M059J (cell line): Measurements from ENCODE around the gene PVALB. TPM values are rescaled to one million over a fixed set of nuclear protein-coding genes. Genes with fewer than 3 reads are reported as not detected.
"Not testable (repeated sequence)": the region's sequence is repeated elsewhere in the genome, so short reads cannot be mapped to it uniquely, and the experiment has no call there.

Experiments
- DNase-seq: peaks from one replicate; pipeline ENCODE4 v3.0.0-alpha.2; 2012; ENCODE audit warnings: low read depth
- total RNA-seq: library from RNA; depleted of rRNA; stranded (reverse); fragments of >200 nt; shearing (Covaris generic); gene quantifications from 2 replicates; pipeline ENCODE4 v1.2.3, GENCODE V29; 2014; rRNA removed

Gene PVALB
- total RNA-seq, 1 experiment from 2014 or later, result not detected

DNA sequence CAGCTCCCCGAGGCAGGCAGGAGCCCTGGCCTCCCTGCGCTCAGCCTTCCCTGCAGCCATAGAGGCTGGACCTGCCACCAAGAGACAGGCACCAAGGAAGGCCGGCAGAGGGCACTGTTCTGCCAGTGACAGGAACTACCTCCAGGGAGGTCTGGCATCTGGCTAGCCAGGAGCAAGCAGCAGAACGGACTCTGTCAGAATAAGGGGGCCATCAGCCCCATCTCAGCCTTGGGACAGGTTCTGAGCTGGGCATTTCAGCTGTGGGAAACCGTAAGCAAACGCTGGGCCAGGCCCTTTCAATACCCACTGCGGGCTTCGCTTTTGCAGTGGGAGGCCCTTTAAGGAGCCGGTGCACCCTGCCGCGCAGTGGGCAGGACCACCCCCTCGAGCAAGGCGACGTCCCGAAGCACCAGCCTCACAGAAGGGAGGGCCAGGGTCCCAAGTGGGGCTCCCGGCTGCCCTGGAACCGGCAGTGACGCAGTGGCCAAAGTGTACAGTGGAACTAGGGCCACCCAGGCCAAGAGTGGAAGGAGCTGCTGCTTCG, 59.1 kb downstream of the PVALB start:
- DNase-seq, result peak; percentile 61

GRCh38 chr22:36756746-36757655, 59.8 kb downstream of the PVALB start:
- no peak for DNase-seq

- DNase-seq, result no peak
These were observed 60.8 kb downstream of the PVALB start for GRCh38 chr22:36756031-36756430.

- DNase-seq, result no peak
These were observed 61.5 kb downstream of the PVALB start for GRCh38 chr22:36755316-36755715.

DNA sequence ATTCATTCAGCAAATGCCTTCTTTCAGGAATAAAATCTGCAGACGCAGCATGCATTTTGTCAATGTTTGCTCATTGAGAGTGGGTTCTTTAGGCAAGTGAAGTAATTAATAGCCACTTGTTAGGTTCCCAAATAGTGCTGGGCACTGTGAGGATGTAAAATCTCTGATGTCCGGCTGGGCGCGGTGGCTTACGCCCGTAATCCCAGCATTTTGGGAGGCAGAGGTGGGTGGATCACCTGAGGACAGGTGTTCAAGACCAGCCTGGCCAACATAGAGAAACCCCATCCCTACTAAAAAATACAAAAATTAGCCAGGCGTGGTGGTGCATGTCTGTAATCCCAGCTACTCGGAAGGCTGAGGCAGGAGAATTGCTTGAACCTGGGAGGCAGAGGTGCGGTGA, 62.0 kb downstream of the PVALB start:
- DNase-seq, result not testable (repeated sequence)

DNA sequence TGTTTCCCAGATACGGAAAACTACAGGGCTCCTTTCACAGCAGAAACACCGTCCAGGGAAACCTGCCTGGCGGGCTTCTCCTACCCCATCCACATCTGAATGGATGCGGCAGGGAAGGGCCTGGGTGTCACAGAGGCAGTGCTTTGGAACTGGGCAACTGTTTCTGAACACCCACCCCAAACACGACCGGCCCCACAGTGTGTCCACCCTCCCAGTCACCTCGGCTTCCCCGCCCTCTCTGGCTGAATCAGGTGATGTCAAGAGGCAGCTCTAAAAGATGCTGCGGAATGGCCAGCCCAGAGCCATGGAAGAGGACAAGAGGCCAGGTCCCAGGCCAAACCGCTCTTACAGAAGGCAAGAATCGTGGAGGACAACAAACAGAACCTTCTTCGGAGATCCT, 62.9 kb downstream of the PVALB start:
- DNase-seq, result no peak

GRCh38 chr22:36753120-36753802, 63.6 kb downstream of the PVALB start:
- no peak for DNase-seq

Other genes with a start within 250 kb of the PVALB start
- gene CACNG2, start 113.3 kb downstream of the PVALB start, total RNA-seq, result not detected in 2 replicates
- 14.9 and 19.7 TPM in 2 replicates for gene IFT27, start 40.9 kb downstream of the PVALB start, total RNA-seq
- gene NCF4, start 44.0 kb upstream of the PVALB start, total RNA-seq, result not detected in 2 replicates
- gene CSF2RB, start 96.6 kb upstream of the PVALB start, total RNA-seq, result 0.02 TPM in 1 of 2 replicates, not detected in the other
- 17.1 and 24.0 TPM in 2 replicates for gene TST, start 202.4 kb upstream of the PVALB start, total RNA-seq
- 40.0 and 53.0 TPM in 2 replicates for gene MPST, start 202.7 kb upstream of the PVALB start, total RNA-seq
- 6.8 and 13.1 TPM in 2 replicates for gene KCTD17, start 234.7 kb upstream of the PVALB start, total RNA-seq